ENCODE data around the gene TUBA1C. TPM values are rescaled to one million over a fixed set of nuclear protein-coding genes. Genes with fewer than 3 reads are reported as not detected.
"Not testable (repeated sequence)": the region's sequence is repeated elsewhere in the genome, so short reads cannot be mapped to it uniquely, and the experiment has no call there.

The TUBA1C gene
- total and polyA plus RNA-seq, 2 of the 4 experiments (the other 2 are of a cell fraction) = 1,420 to 2,555 TPM

DNA sequence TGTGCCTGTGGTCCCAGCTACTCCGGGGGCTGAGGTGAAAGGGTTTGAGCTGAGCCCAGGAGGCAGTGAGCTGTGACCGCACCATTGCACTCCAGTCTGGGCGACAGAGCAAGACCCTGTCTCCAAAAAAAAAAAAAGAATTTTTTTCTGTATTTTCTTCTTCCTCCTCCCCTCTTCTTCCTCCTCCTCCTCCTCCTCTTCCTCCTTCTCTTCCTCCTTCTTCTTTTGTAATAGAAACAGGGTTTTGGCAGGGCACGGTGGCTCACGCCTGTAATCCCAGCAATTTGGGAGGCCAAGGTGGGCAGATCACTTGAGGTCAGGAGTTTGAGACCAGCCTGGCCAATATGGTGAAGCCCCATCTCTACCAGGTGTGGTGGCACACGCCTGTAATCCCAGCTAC lies 15.7 kb downstream of the TUBA1C start:
- H3K4me2 ChIP-seq (ENCODE audit: low read depth, low read length); H2AFZ ChIP-seq (replicated peaks; ENCODE audit: low read length, poor library complexity); H3K9ac ChIP-seq (ENCODE audit: low read depth, low read length); intact Hi-C loops (cut with micrococcal nuclease); H2BK15ac ChIP-seq (ENCODE audit: low read depth, low read length); H4K5ac ChIP-seq (ENCODE audit: low read depth, low read length); H3K27me3 ChIP-seq (ENCODE audit: control insufficient read depth, insufficient read depth, low read length); DNase-seq; dilution Hi-C loops (cut with HindIII; ENCODE audit: low sequenced_read_pairs, unreplicated experiment); H3K14ac ChIP-seq (replicated peaks; ENCODE audit: low read depth, low read length); H3K79me1 ChIP-seq (ENCODE audit: low read depth in 1 of 2, low read length in 2 of 2); H2BK20ac ChIP-seq (ENCODE audit: low read depth, low read length); ATAC-seq (ENCODE audit: low read depth); H3K18ac ChIP-seq (ENCODE audit: low read depth, low read length); POLR2A ChIA-PET (ENCODE audit: unreplicated experiment); H2BK120ac ChIP-seq (ENCODE audit: low read depth, low read length); H2AK9ac ChIP-seq (replicated peaks; ENCODE audit: low read depth, low read length, poor library complexity); H3K9me3 ChIP-seq (ENCODE audit: control insufficient read depth, insufficient read depth, low read length); H3K36me3 ChIP-seq (ENCODE audit: control insufficient read depth, insufficient read depth, low read length); H3K4ac ChIP-seq (ENCODE audit: low read depth, low read length); H3K4me1 ChIP-seq (ENCODE audit: control insufficient read depth, insufficient read depth, low read length); H3K27ac ChIP-seq (ENCODE audit: insufficient read depth, low read length); H3K23ac ChIP-seq (ENCODE audit: low read depth, low read length); H2BK5ac ChIP-seq (ENCODE audit: low read depth, low read length, poor library complexity, severe bottlenecking); BruUV-seq (replicated peaks); H3K9me1 ChIP-seq (ENCODE audit: insufficient read depth, low read length); H4K8ac ChIP-seq (ENCODE audit: low read depth in 2 of 2, low read length in 2 of 2); in situ Hi-C loops (cut with MboI; ENCODE audit: low sequenced_read_pairs); H4K91ac ChIP-seq (ENCODE audit: insufficient read depth, low read depth, low read length); H2AK5ac ChIP-seq (ENCODE audit: low read depth, low read length); H3K4me3 ChIP-seq (ENCODE audit: insufficient read depth, low read depth, low read length); H3K56ac ChIP-seq (ENCODE audit: extremely low read depth, insufficient read depth, low read length): not testable (repeated sequence)
- peaks cover 11% of the 10 kb centered on the region; the same call in 1 of the 2 replicates for H4K20me1 ChIP-seq (ENCODE audit: insufficient read depth, low read length)
- WGBS, 2 experiments (ENCODE audit: extremely low coverage in 2 of 2, insufficient read length in 1 of 2) = no CpG with 5 or more reads among the region's 6 CpGs
- CTCF ChIA-PET = interaction anchor here (1.4 kb wide), 1 partner anchor 8 kb away, joined by 5 read pairs; no protein-coding TSS in a partner anchor

All from IMR-90 (cell line).